ENCODE measurements around the gene HLA-B.

HLA-B gene

GRCh38 chr6:31305703-31306219 lies 51.2 kb downstream of the HLA-B start:
- no peak for DNase-seq (ENCODE audit: low read depth in 2 of 2)

- no peak for DNase-seq (ENCODE audit: low read depth in 2 of 2)
These were observed 52.3 kb downstream of the HLA-B start for GRCh38 chr6:31304683-31305082.
